ENCODE measurements around the gene DYNLT4. TPM values are rescaled to one million over a fixed set of nuclear protein-coding genes. Genes with fewer than 3 reads are reported as not detected.

The DYNLT4 gene
- total RNA-seq, 1 experiment from 2014 or later, result not detected

- Histone ChIP-seq H3K4me3 (ENCODE audit: low read depth in 2 of 2, low read length in 2 of 2) (no peak overlapping the region), H3K27ac (ENCODE audit: low read length) (no peak overlapping the region; the same call in 1 of the 2 replicates), H3K9me3 (ENCODE audit: control insufficient read depth, insufficient read depth, low read depth, low read length) (no peaks in the 10 kb centered on the region), H3K27me3 (ENCODE audit: control insufficient read depth, insufficient read depth, low read length) (no peaks in the 10 kb centered on the region), H3K4me1 (ENCODE audit: control insufficient read depth, insufficient read depth, low read length) (peaks cover 4% of the 10 kb centered on the region; the same call in 1 of the 2 replicates), H3K36me3 (ENCODE audit: control insufficient read depth, insufficient read depth, low read length) (no peaks in the 10 kb centered on the region)
- DNase-seq (ENCODE audit: low read depth, low spot score), result no peak
- ChIA-PET POLR2A (interaction anchor here (0.6 kb wide), 3 partner anchors 38 to 97 kb away, joined by 4 to 17 read pairs (median 5); no protein-coding TSS in a partner anchor), CTCF (interaction anchor here (0.6 kb wide), 1 partner anchor 1535 kb away, joined by 4 read pairs; no protein-coding TSS in a partner anchor)
- intact Hi-C loops (cut with micrococcal nuclease; ENCODE audit: unreplicated experiment) (no loop called here), in situ Hi-C loops (cut with HindIII; ENCODE audit: low pct_unique_long_range_greater_than_20kb, low sequenced_read_pairs) (no loop called here)
- BruUV-seq (replicated peaks), result no TSS peak
- ATAC-seq, result no peak
- no peak for TF ChIP-seq POLR2AphosphoS5 (IDR thresholded peaks at IDR 0.05; ENCODE audit: low read depth, low read length)
- TF ChIP-seq CTCF (IDR thresholded peaks at IDR 0.05), result no peak
- TF ChIP-seq SIN3A (IDR thresholded peaks at IDR 0.05; ENCODE audit: borderline replicate concordance, insufficient read depth, low read depth, low read length), result no peak
- TF ChIP-seq TCF7L2 (IDR thresholded peaks at IDR 0.05; ENCODE audit: low read depth, low read length), result no peak
- no peak for TF ChIP-seq REST (IDR thresholded peaks at IDR 0.05; ENCODE audit: insufficient read depth in 1 of 2, low read depth in 2 of 2, low read length in 1 of 2)
These were observed 14.1 kb upstream of the DYNLT4 start for GRCh38 chr1:44821240-44821715.

GRCh38 chr1:44820328-44821239 is 13.4 kb upstream of the DYNLT4 start:
- Histone ChIP-seq H3K4me1 (ENCODE audit: control insufficient read depth, insufficient read depth, low read length) (peaks cover 4% of the 10 kb centered on the region; the same call in 1 of the 2 replicates), H3K27ac (ENCODE audit: low read length) (peak overlapping the region; percentile 99), H3K4me3 (ENCODE audit: low read depth in 2 of 2, low read length in 2 of 2) (peak overlapping the region; percentile 50 to 76), H3K36me3 (ENCODE audit: control insufficient read depth, insufficient read depth, low read length) (no peaks in the 10 kb centered on the region), H3K9me3 (ENCODE audit: control insufficient read depth, insufficient read depth, low read depth, low read length) (no peaks in the 10 kb centered on the region), H3K27me3 (ENCODE audit: control insufficient read depth, insufficient read depth, low read length) (no peaks in the 10 kb centered on the region)
- ChIA-PET POLR2A (interaction anchor here (0.6 to 1.6 kb wide), 4 partner anchors 38 to 170 kb away, joined by 3 to 5 read pairs (median 4); no protein-coding TSS in a partner anchor), CTCF (no interaction called here)
- no TSS peak for BruUV-seq (replicated peaks)
- TF ChIP-seq SIN3A (IDR thresholded peaks at IDR 0.05; ENCODE audit: borderline replicate concordance, insufficient read depth, low read depth, low read length) (no peak), REST (IDR thresholded peaks at IDR 0.05; ENCODE audit: insufficient read depth in 1 of 2, low read depth in 2 of 2, low read length in 1 of 2) (no peak), POLR2AphosphoS5 (IDR thresholded peaks at IDR 0.05; ENCODE audit: low read depth, low read length) (no peak), CTCF (IDR thresholded peaks at IDR 0.05) (no peak), TCF7L2 (IDR thresholded peaks at IDR 0.05; ENCODE audit: low read depth, low read length) (no peak)
- no peak for DNase-seq (ENCODE audit: low read depth, low spot score)
- in situ Hi-C loops (cut with HindIII; ENCODE audit: low pct_unique_long_range_greater_than_20kb, low sequenced_read_pairs), result no loop called here
- no peak; the same call in 1 of the 2 replicates for ATAC-seq
- intact Hi-C loops (cut with micrococcal nuclease; ENCODE audit: unreplicated experiment), result no loop called here
